Ovary (tissue), 9 donors: ENCODE measurements around the gene GRK5. TPM values are rescaled to one million over a fixed set of nuclear protein-coding genes. Genes with fewer than 3 reads are reported as not detected.

ENCODE experiments used
- DNase-seq, 5 donors: peaks; one replicate each; pipeline ENCODE4 v3.0.0-alpha.2; 2019 to 2020
- H3K27ac ChIP-seq, 2 donors: fragments of 200-600 bp; one replicate each; pipeline versions ENCODE4 v1.5.1 to v1.8.0; 2019 to 2022
- H3K27me3 ChIP-seq: fragments of 200-600 bp; one replicate; pipeline ENCODE4 v1.8.0; 2022
- H3K36me3 ChIP-seq: fragments of 200-600 bp; sonication (generic); one replicate; pipeline ENCODE4 v1.5.1; 2019
- H3K4me1 ChIP-seq: one replicate; pipeline ENCODE4 v1.8.1; 2013; ENCODE audit warnings: mild to moderate bottlenecking, moderate library complexity; ENCODE audit not compliant: insufficient read depth
- H3K4me3 ChIP-seq: fragments of 200-600 bp; sonication (generic); one replicate; pipeline ENCODE4 v1.5.1; 2017
- H3K9me3 ChIP-seq, 2 donors: fragments of 200-600 bp in 1 of 2; sonication (generic) in 1 of 2; one replicate each; pipeline versions ENCODE4 v1.5.1 to v1.8.1; 2013 to 2019; ENCODE audit warnings: mild to moderate bottlenecking in 1 of 2, moderate library complexity in 1 of 2
- EP300 ChIP-seq: sonication (generic); formaldehyde crosslinking; IDR thresholded peaks from one replicate; pipeline ENCODE4 v1.6.1; 2017; ENCODE audit warnings: antibody characterized with exemption
- POLR2A ChIP-seq: fragments of 450-650 bp; IDR thresholded peaks from one replicate; pipeline ENCODE4 v1.6.1; 2017; ENCODE audit warnings: antibody characterized with exemption, mild to moderate bottlenecking, moderate library complexity
- WGBS, 3 donors: extraction: QIAGEN DNeasy Blood & Tissue Kit in 1 of 3; methylation state at CpG; one replicate each; pipeline versions ENCODE4 v1.1.5 to v1.1.7; 2013 to 2017; 5-methylcytosine and 5-hydroxymethylcytosine counted together
- intact Hi-C, 4 donors: fragments of 100-400 bp; cut with DNase I; formaldehyde crosslinking; loops; one replicate each; pipeline versions ENCODE4 v1.11.0 to v1.15.1; 2022 to 2023
- polyA plus RNA-seq, 2 donors: library from polyadenylated mRNA; stranded (reverse); fragments of 200-250 nt in 1 of 2; fragments of 350-450 nt in 1 of 2; fragmentation: Illumina TruSeq in 1 of 2; extraction: RNeasy Lipid Tissue Mini Kit (QIAGEN cat#74804) in 1 of 2; gene quantifications; one replicate each; pipeline ENCODE4 v1.2.3, GENCODE V29; 2013 to 2014
- total RNA-seq, 7 donors: library from RNA; depleted of rRNA in 2 of 7; stranded (reverse); fragments of >200 nt in 2 of 7; fragmentation: NEBNext Ultra II Directional in 3 of 7; extraction: Animal tissue kit (Norgen Biotek cat#: 25700) in 3 of 7; gene quantifications; one replicate each; pipeline versions ENCODE4 v1.1.0 to v1.2.4, GENCODE V29; 2016 to 2023
- TF ChIP-seq, protein P1 (sequence below), 3 donors: fragments of 450-650 bp in 2 of 3; fragments of 200-600 bp in 1 of 3; IDR thresholded peaks; one replicate each; pipeline versions ENCODE4 v1.5.1 to v1.8.0; 2016 to 2022; ENCODE audit warnings: antibody characterized with exemption in 3 of 3, mild to moderate bottlenecking in 1 of 3
- donor health status: DM: no; HTN: no; CAD: no; lungs with moderate emphysema.
- donor health status: DM: no; HTN: no; CAD: no.
- donor health status: Bipolar disorder and iron deficiency.
- donor health status: DM: yes; HTN: yes; CAD: no.
- donor health status: DM: no; HTN: no; CAD: no.
- donor health status: DM: yes; HTN: yes; CAD: no.

Gene GRK5
- total and polyA plus RNA-seq, 9 donors: 10.0 to 115 (median 38.2) TPM

DNA sequence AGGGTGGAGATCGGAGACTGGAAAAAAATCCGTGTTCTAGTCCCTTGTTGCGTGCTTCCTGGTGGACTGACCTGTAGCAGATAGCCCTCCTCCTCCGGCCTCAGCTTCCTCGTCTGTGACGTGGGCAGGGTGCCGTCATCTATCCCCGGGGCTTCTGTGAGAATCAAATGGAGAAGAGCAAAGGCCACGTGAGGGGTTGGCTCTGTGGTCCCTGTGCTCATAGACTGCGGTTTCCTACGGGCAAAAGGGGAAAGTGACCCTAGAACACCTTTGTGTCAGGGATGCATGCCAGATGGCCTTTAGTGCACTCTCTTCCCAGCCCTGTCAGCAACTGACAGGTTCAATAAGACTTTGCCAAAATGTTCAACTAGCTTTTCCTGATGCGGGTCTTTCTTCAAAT is 33.7 kb downstream of the GRK5 start:
- DNase-seq: peak in 1 of 5 donors; percentile 31
- no peaks in the 10 kb centered on the region for H3K36me3 ChIP-seq
- no peak overlapping the region for H3K4me3 ChIP-seq
- H3K27me3 ChIP-seq: no peaks in the 10 kb centered on the region
- TF ChIP-seq POLR2A (no peak), EP300 (no peak)
- TF ChIP-seq, protein P1, sequence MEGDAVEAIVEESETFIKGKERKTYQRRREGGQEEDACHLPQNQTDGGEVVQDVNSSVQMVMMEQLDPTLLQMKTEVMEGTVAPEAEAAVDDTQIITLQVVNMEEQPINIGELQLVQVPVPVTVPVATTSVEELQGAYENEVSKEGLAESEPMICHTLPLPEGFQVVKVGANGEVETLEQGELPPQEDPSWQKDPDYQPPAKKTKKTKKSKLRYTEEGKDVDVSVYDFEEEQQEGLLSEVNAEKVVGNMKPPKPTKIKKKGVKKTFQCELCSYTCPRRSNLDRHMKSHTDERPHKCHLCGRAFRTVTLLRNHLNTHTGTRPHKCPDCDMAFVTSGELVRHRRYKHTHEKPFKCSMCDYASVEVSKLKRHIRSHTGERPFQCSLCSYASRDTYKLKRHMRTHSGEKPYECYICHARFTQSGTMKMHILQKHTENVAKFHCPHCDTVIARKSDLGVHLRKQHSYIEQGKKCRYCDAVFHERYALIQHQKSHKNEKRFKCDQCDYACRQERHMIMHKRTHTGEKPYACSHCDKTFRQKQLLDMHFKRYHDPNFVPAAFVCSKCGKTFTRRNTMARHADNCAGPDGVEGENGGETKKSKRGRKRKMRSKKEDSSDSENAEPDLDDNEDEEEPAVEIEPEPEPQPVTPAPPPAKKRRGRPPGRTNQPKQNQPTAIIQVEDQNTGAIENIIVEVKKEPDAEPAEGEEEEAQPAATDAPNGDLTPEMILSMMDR (IDR thresholded peaks at IDR 0.05): no peak
- no peak overlapping the region for H3K27ac ChIP-seq
- intact Hi-C loops: no loop called here
- H3K9me3 ChIP-seq: no peaks in the 10 kb centered on the region
- WGBS, 3 donors: 92 to 95% (median 93%) methylated on average over 12 of the region's 12 CpGs
- peaks cover 17% of the 10 kb centered on the region for H3K4me1 ChIP-seq

- WGBS, 3 donors: 89 to 90% (median 89%) methylated on average over 7 of the region's 7 CpGs
- no peaks in the 10 kb centered on the region for H3K27me3 ChIP-seq
- intact Hi-C loops: no loop called here
- no peak overlapping the region for H3K4me3 ChIP-seq
- H3K9me3 ChIP-seq: no peaks in the 10 kb centered on the region
- H3K36me3 ChIP-seq: no peaks in the 10 kb centered on the region
- DNase-seq: peak in 1 of 5 donors; percentile 13
- H3K27ac ChIP-seq: no peak overlapping the region
- no peak for TF ChIP-seq EP300
- peaks cover 23% of the 10 kb centered on the region for H3K4me1 ChIP-seq
Measured at GRCh38 chr10:119242186-119242585, 34.8 kb downstream of the GRK5 start.

GRCh38 chr10:119243488-119243887 is 36.1 kb downstream of the GRK5 start:
- H3K4me1 ChIP-seq: peaks cover 20% of the 10 kb centered on the region
- DNase-seq: peak in 2 of 5 donors; percentile 12 to 39
- H3K4me3 ChIP-seq: no peak overlapping the region
- no peaks in the 10 kb centered on the region for H3K27me3 ChIP-seq
- intact Hi-C loops: no loop called here
- WGBS, 3 donors: 20 to 35% (median 25%) methylated on average over 2 of the region's 2 CpGs
- no peaks in the 10 kb centered on the region for H3K36me3 ChIP-seq
- H3K9me3 ChIP-seq: no peaks in the 10 kb centered on the region
- no peak overlapping the region for H3K27ac ChIP-seq
- TF ChIP-seq, protein P1 (IDR thresholded peaks at IDR 0.05): no peak
- TF ChIP-seq EP300 (no peak), POLR2A (no peak)

GRCh38 chr10:119243967-119244366 is 36.6 kb downstream of the GRK5 start:
- H3K27me3 ChIP-seq: no peaks in the 10 kb centered on the region
- TF ChIP-seq, protein P1 (IDR thresholded peaks at IDR 0.05): no peak
- TF ChIP-seq EP300 (no peak), POLR2A (no peak)
- H3K27ac ChIP-seq: no peak overlapping the region
- no peaks in the 10 kb centered on the region for H3K36me3 ChIP-seq
- intact Hi-C loops: no loop called here
- H3K9me3 ChIP-seq: no peaks in the 10 kb centered on the region
- 69 to 81% (median 77%) methylated on average over 1 of the region's 1 CpG for WGBS, 3 donors
- no peak for DNase-seq
- H3K4me3 ChIP-seq: no peak overlapping the region
- peaks cover 19% of the 10 kb centered on the region for H3K4me1 ChIP-seq

DNA sequence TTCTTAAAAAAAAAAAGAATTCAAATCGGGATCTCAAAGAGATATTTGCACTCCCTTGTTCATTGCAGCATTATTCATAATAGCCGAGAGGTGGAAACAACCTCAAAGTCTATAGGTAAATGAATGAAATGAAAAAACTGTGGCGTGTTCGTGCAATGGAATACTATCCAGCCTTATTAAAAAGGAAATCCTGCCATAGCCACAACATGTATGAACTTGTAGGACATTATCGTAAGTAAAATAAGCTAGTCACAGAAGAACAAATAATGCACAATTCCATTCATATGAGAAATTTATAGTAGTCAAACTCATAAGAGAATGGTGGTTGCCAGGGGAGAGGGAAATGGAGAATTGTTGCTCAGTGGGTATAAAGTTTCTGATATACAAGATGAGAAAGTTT is 37.9 kb downstream of the GRK5 start:
- no peak overlapping the region for H3K27ac ChIP-seq
- H3K4me3 ChIP-seq: no peak overlapping the region
- H3K4me1 ChIP-seq: peaks cover 24% of the 10 kb centered on the region
- WGBS, 3 donors: 93 to 97% (median 93%) methylated on average over 5 of the region's 5 CpGs
- TF ChIP-seq POLR2A (no peak), EP300 (no peak)
- TF ChIP-seq, protein P1 (IDR thresholded peaks at IDR 0.05): no peak
- DNase-seq: no peak
- H3K27me3 ChIP-seq: no peaks in the 10 kb centered on the region
- H3K9me3 ChIP-seq: no peaks in the 10 kb centered on the region
- no peaks in the 10 kb centered on the region for H3K36me3 ChIP-seq
- intact Hi-C loops: no loop called here
